ENCODE measurements around the gene SCGN.

GRCh38 chr6:25748049-25748448 lies 96.0 kb downstream of the SCGN start:
- TF ChIP-seq EZH2 (IDR thresholded peaks at IDR 0.05) = no peak
- TF ChIP-seq POLR2AphosphoS5 (IDR thresholded peaks at IDR 0.05; ENCODE audit: borderline replicate concordance, low read depth, low read length) = no peak
- TF ChIP-seq FOXP2 (optimal IDR thresholded peaks at IDR 0.05; ENCODE audit: control extremely low read depth, extremely low read length, insufficient read depth) = no peak
